Erythroblast (primary cell): Measurements from ENCODE around the gene DDIAS.

Experiments used
- GATA1 ChIP-seq: IDR thresholded peaks from 2 replicates; pipeline ENCODE4 v1.6.1; 2011; ENCODE audit warnings: low read depth, mild to moderate bottlenecking, control low read depth, low read length, moderate library complexity
- POLR2A ChIP-seq: IDR thresholded peaks from 2 replicates; pipeline ENCODE4 v1.6.1; 2011; ENCODE audit warnings: mild to moderate bottlenecking, low read length

GRCh38 chr11:82869657-82870056, 31.9 kb upstream of the DDIAS start:
- TF ChIP-seq POLR2A (no peak), GATA1 (no peak)
